SK-N-SH (cell line): ENCODE data around the gene DLEC1. TPM values are rescaled to one million over a fixed set of nuclear protein-coding genes. Genes with fewer than 3 reads are reported as not detected.
"Not testable (repeated sequence)": the region's sequence is repeated elsewhere in the genome, so short reads cannot be mapped to it uniquely, and the experiment has no call there.

ENCODE experiments used
- CTCF ChIA-PET: fragments of 300-600, 350-600 bp; formaldehyde crosslinking; extraction: SDS; loops from one replicate; lab custom pipeline; 2021; lab: Yijun Ruan, JAX
- POLR2A ChIA-PET: fragments of 350-600 bp; sonication (Branson Sonifier 250); formaldehyde crosslinking; extraction: SDS; loops from one replicate; lab custom pipeline; 2020; ENCODE audit warnings: antibody characterized with exemption, inconsistent platforms; lab: Yijun Ruan, JAX
- DNase-seq: peaks from one replicate; pipeline ENCODE4 v3.0.0; 2012
- H2AFZ ChIP-seq: fragments of 200-600 bp; sonication (generic); 2 replicates; pipeline ENCODE4 v1.8.1; 2016; ENCODE audit warnings: antibody characterized with exemption, mild to moderate bottlenecking, low read depth
- H3F3A ChIP-seq: fragments of 200-600 bp; sonication (generic); replicated peaks from 2 replicates; pipeline ENCODE3; 2016; ENCODE audit warnings: antibody characterized with exemption, mild to moderate bottlenecking; ENCODE audit not compliant: insufficient read depth
- H3K27ac ChIP-seq, 2 experiments: fragments of 200-500 bp in 1 of 2; fragments of 200-600 bp in 1 of 2; sonication (Bioruptor generic) in 1 of 2; sonication (generic), shearing (Covaris generic) in 1 of 2; 2 replicates each; pipeline versions ENCODE4 v1.5.1 to v1.6.1; 2014 to 2016; ENCODE audit warnings: low read depth in 2 of 2, inconsistent platforms in 1 of 2, low read length in 1 of 2, mild to moderate bottlenecking in 1 of 2, mixed read lengths in 1 of 2
- H3K27me3 ChIP-seq: fragments of 200-600 bp; sonication (generic), shearing (Covaris generic); 2 replicates; pipeline ENCODE4 v1.6.1; 2016; ENCODE audit warnings: mixed run types; ENCODE audit not compliant: insufficient read depth
- H3K36me3 ChIP-seq, 2 experiments: fragments of 200-500 bp in 1 of 2; fragments of 200-600 bp in 1 of 2; sonication (Bioruptor generic) in 1 of 2; sonication (generic) in 1 of 2; replicated peaks in 1 of 2; 2 replicates each; pipeline versions ENCODE3 to v1.5.1; 2014 to 2016; ENCODE audit warnings: low read length in 1 of 2, mild to moderate bottlenecking in 1 of 2; ENCODE audit not compliant: insufficient read depth in 2 of 2, control insufficient read depth in 1 of 2
- H3K4me1 ChIP-seq, 2 experiments: fragments of 200-500 bp in 1 of 2; fragments of 200-600 bp in 1 of 2; sonication (Bioruptor generic) in 1 of 2; sonication (generic), shearing (Covaris generic) in 1 of 2; 2 replicates each; pipeline versions ENCODE4 v1.5.1 to v1.6.1; 2014 to 2016; ENCODE audit warnings: low read depth in 1 of 2, low read length in 1 of 2, mixed run types in 1 of 2; ENCODE audit not compliant: insufficient read depth in 2 of 2, control insufficient read depth in 1 of 2
- H3K4me2 ChIP-seq: fragments of 200-600 bp; sonication (generic), shearing (Covaris generic); 2 replicates; pipeline ENCODE4 v1.6.1; 2017; ENCODE audit warnings: mixed run types
- H3K4me3 ChIP-seq, 2 experiments: fragments of 200-500 bp in 1 of 2; fragments of 200-600 bp in 1 of 2; sonication (Bioruptor generic) in 1 of 2; sonication (generic), shearing (Covaris generic) in 1 of 2; 2 replicates each; pipeline versions ENCODE4 v1.5.1 to v1.8.1; 2014 to 2016; ENCODE audit warnings: low read depth in 2 of 2, inconsistent platforms in 1 of 2, low read length in 1 of 2, mild to moderate bottlenecking in 1 of 2, mixed read lengths in 1 of 2, moderate library complexity in 1 of 2
- H3K79me2 ChIP-seq: fragments of 200-600 bp; sonication (generic); 2 replicates; pipeline ENCODE4 v1.8.1; 2017; ENCODE audit warnings: mild to moderate bottlenecking; ENCODE audit not compliant: insufficient read depth
- H3K9ac ChIP-seq: fragments of 200-600 bp; sonication (generic); 2 replicates; pipeline ENCODE4 v1.6.1; 2017; ENCODE audit warnings: mixed run types
- H3K9me2 ChIP-seq: fragments of 200-600 bp; sonication (generic); 2 replicates; pipeline ENCODE4 v1.6.1; 2017; ENCODE audit warnings: mixed run types
- H3K9me3 ChIP-seq: fragments of 200-600 bp; sonication (generic); 2 replicates; pipeline ENCODE4 v1.6.1; 2017; ENCODE audit warnings: mixed run types, mild to moderate bottlenecking, moderate library complexity
- H4K20me1 ChIP-seq: fragments of 200-600 bp; sonication (generic); 2 replicates; pipeline ENCODE4 v1.6.1; 2017; ENCODE audit warnings: mild to moderate bottlenecking, mixed run types; ENCODE audit not compliant: insufficient read depth
- FOSL2 ChIP-seq: IDR thresholded peaks from 2 replicates; pipeline ENCODE4 v1.4.0; 2012; ENCODE audit warnings: low read depth, mild to moderate bottlenecking, moderate library complexity, borderline replicate concordance
- MAX ChIP-seq: IDR thresholded peaks from 2 replicates; pipeline ENCODE4 v1.4.0; 2012; ENCODE audit warnings: low read depth
- MXI1 ChIP-seq: IDR thresholded peaks from 2 replicates; pipeline ENCODE4 v1.6.1; 2012; ENCODE audit warnings: mild to moderate bottlenecking, low read depth, low read length, improper control_type of control experiment
- RFX5 ChIP-seq: IDR thresholded peaks from 2 replicates; pipeline ENCODE4 v1.6.1; 2012; ENCODE audit warnings: mild to moderate bottlenecking, improper control_type of control experiment, low read length
- TEAD4 ChIP-seq: IDR thresholded peaks from 2 replicates; pipeline ENCODE4 v1.4.0; 2012; ENCODE audit warnings: mild to moderate bottlenecking, borderline replicate concordance; ENCODE audit not compliant: insufficient read depth
- whole genome bisulfite sequencing: methylation state at CpG from one replicate; pipeline ENCODE4 v1.1.6; 2017; ENCODE audit warnings: low lambda C conversion rate; 5-methylcytosine and 5-hydroxymethylcytosine counted together
- polyA plus RNA-seq, 3 experiments: library from polyadenylated mRNA; depleted of rRNA; stranded (reverse); fragments of >200 nt; gene quantifications; 2 replicates each; pipeline ENCODE4 v1.2.3, GENCODE V29; 2012
- TF ChIP-seq, protein P1 (sequence below): fragments of 200-600 bp; sonication (generic); IDR thresholded peaks from 2 replicates; pipeline ENCODE4 v1.6.1; 2017; ENCODE audit warnings: antibody characterized with exemption, mild to moderate bottlenecking, moderate library complexity
- TF ChIP-seq, protein P2 (sequence below): IDR thresholded peaks from 2 replicates; pipeline ENCODE4 v1.4.0; 2012; ENCODE audit warnings: low read depth, borderline replicate concordance
- TF ChIP-seq, protein P3 (sequence below): IDR thresholded peaks from 2 replicates; pipeline ENCODE4 v1.4.0; 2012; ENCODE audit warnings: low read depth, borderline replicate concordance

Gene DLEC1
- polyA plus RNA-seq, 1 of the 3 experiments (the other 2 are of a cell fraction): 0.02 TPM

GRCh38 chr3:38032328-38032865, 6.6 kb upstream of the DLEC1 start (continued):
- TF ChIP-seq MAX: no peak
- no peak for TF ChIP-seq TEAD4
- TF ChIP-seq, protein P1, sequence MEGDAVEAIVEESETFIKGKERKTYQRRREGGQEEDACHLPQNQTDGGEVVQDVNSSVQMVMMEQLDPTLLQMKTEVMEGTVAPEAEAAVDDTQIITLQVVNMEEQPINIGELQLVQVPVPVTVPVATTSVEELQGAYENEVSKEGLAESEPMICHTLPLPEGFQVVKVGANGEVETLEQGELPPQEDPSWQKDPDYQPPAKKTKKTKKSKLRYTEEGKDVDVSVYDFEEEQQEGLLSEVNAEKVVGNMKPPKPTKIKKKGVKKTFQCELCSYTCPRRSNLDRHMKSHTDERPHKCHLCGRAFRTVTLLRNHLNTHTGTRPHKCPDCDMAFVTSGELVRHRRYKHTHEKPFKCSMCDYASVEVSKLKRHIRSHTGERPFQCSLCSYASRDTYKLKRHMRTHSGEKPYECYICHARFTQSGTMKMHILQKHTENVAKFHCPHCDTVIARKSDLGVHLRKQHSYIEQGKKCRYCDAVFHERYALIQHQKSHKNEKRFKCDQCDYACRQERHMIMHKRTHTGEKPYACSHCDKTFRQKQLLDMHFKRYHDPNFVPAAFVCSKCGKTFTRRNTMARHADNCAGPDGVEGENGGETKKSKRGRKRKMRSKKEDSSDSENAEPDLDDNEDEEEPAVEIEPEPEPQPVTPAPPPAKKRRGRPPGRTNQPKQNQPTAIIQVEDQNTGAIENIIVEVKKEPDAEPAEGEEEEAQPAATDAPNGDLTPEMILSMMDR: no peak
- TF ChIP-seq RFX5: no peak

- H2AFZ ChIP-seq, CTCF ChIA-PET, H3K9ac ChIP-seq, H3K79me2 ChIP-seq, H3K9me3 ChIP-seq, H3K4me3 ChIP-seq, H3K4me2 ChIP-seq, H3K27ac ChIP-seq, DNase-seq, H3K9me2 ChIP-seq, H3K27me3 ChIP-seq, H4K20me1 ChIP-seq, POLR2A ChIA-PET, H3F3A ChIP-seq, H3K36me3 ChIP-seq: not testable (repeated sequence)
- H3K4me1 ChIP-seq: peaks cover 12 to 17% of the 10 kb centered on the region in 2 experiments; a peak in 3 of 4 replicates
- WGBS: 86% methylated on average over 5 of the region's 7 CpGs
Measured at GRCh38 chr3:38033586-38033985, 5.4 kb upstream of the DLEC1 start.

GRCh38 chr3:38034335-38034734, 4.7 kb upstream of the DLEC1 start:
- H2AFZ ChIP-seq, DNase-seq, H4K20me1 ChIP-seq, H3K27me3 ChIP-seq, H3K9ac ChIP-seq, H3K79me2 ChIP-seq, H3K4me3 ChIP-seq, H3K9me2 ChIP-seq, H3K9me3 ChIP-seq, POLR2A ChIA-PET, H3K4me2 ChIP-seq, H3K36me3 ChIP-seq, H3K27ac ChIP-seq, H3F3A ChIP-seq: not testable (repeated sequence)
- peaks cover 8 to 17% of the 10 kb centered on the region in 2 experiments; a peak in 3 of 4 replicates for H3K4me1 ChIP-seq
- CTCF ChIA-PET: interaction anchor here (1.8 kb wide), 2 partner anchors 11 to 30 kb away, joined by 4 read pairs; no protein-coding TSS in a partner anchor
- WGBS: 85% methylated on average over 9 of the region's 9 CpGs

- Histone ChIP-seq H3K4me1 (peaks cover 0 to 4% of the 10 kb centered on the region in 2 experiments; a peak in 1 of 4 replicates), H3K9me2 (no peaks in the 10 kb centered on the region), H3K36me3 (no peaks in the 10 kb centered on the region), H3K79me2 (no peaks in the 10 kb centered on the region), H4K20me1 (no peaks in the 10 kb centered on the region), H3K9ac (no peak overlapping the region), H3K4me2 (no peak overlapping the region), H3K27me3 (no peaks in the 10 kb centered on the region), H3K9me3 (no peaks in the 10 kb centered on the region), H2AFZ (no peak overlapping the region), H3K27ac (no peak overlapping the region), H3F3A (no peaks in the 10 kb centered on the region), H3K4me3 (no peak overlapping the region)
- CTCF ChIA-PET: no interaction called here
- no peak for DNase-seq
- WGBS: 84% methylated on average over 5 of the region's 5 CpGs
- TF ChIP-seq, protein P2, sequence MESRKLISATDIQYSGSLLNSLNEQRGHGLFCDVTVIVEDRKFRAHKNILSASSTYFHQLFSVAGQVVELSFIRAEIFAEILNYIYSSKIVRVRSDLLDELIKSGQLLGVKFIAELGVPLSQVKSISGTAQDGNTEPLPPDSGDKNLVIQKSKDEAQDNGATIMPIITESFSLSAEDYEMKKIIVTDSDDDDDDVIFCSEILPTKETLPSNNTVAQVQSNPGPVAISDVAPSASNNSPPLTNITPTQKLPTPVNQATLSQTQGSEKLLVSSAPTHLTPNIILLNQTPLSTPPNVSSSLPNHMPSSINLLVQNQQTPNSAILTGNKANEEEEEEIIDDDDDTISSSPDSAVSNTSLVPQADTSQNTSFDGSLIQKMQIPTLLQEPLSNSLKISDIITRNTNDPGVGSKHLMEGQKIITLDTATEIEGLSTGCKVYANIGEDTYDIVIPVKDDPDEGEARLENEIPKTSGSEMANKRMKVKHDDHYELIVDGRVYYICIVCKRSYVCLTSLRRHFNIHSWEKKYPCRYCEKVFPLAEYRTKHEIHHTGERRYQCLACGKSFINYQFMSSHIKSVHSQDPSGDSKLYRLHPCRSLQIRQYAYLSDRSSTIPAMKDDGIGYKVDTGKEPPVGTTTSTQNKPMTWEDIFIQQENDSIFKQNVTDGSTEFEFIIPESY: no peak
- TF ChIP-seq, protein P3, sequence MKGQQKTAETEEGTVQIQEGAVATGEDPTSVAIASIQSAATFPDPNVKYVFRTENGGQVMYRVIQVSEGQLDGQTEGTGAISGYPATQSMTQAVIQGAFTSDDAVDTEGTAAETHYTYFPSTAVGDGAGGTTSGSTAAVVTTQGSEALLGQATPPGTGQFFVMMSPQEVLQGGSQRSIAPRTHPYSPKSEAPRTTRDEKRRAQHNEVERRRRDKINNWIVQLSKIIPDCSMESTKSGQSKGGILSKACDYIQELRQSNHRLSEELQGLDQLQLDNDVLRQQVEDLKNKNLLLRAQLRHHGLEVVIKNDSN: no peak
- TF ChIP-seq MXI1: no peak
- TF ChIP-seq FOSL2: no peak
- POLR2A ChIA-PET: no interaction called here
Measured at GRCh38 chr3:38036286-38036685, 2.7 kb upstream of the DLEC1 start.
